Heart right ventricle (tissue), 16 donors: Measurements from ENCODE around the gene KCNIP1. TPM values are rescaled to one million over a fixed set of nuclear protein-coding genes. Genes with fewer than 3 reads are reported as not detected.
A peak's percentile ranks its signal among the peaks of the same experiment; 100 is the strongest.

Source experiments
- ATAC-seq, 8 donors: fragments of 200-7000 bp; cut with Tn5 transposase; one replicate each; pipeline ENCODE4 v1.9.1; 2020; ENCODE audit warnings: mild to moderate bottlenecking in 8 of 8, moderate library complexity in 8 of 8, moderate number of reproducible peaks in 1 of 8
- DNase-seq, 2 donors: peaks; one replicate each; pipeline ENCODE4 v3.0.0-alpha.2; 2020
- H3K27ac ChIP-seq, 10 donors: fragments of 200-600 bp; sonication (generic) in 2 of 10; one replicate each; pipeline versions ENCODE4 v1.5.0 to v1.8.0; 2020 to 2022; ENCODE audit warnings: mild to moderate bottlenecking in 3 of 10
- H3K27me3 ChIP-seq, 7 donors: fragments of 200-600 bp; one replicate each; pipeline ENCODE4 v1.8.0; 2021 to 2022; ENCODE audit warnings: mild to moderate bottlenecking in 2 of 7
- H3K36me3 ChIP-seq, 9 donors: fragments of 200-600 bp; sonication (generic) in 1 of 9; one replicate each; pipeline versions ENCODE4 v1.5.0 to v1.8.0; 2020 to 2022; ENCODE audit warnings: mild to moderate bottlenecking in 2 of 9
- H3K4me1 ChIP-seq, 9 donors: fragments of 200-600 bp; sonication (generic) in 1 of 9; one replicate each; pipeline versions ENCODE4 v1.5.0 to v1.8.0; 2020 to 2022; ENCODE audit warnings: mild to moderate bottlenecking in 4 of 9
- H3K4me3 ChIP-seq, 10 donors: fragments of 200-600 bp; sonication (generic) in 2 of 10; one replicate each; pipeline versions ENCODE4 v1.5.0 to v1.8.0; 2020 to 2022; ENCODE audit warnings: mild to moderate bottlenecking in 7 of 10, moderate library complexity in 2 of 10
- H3K9me3 ChIP-seq, 11 donors: fragments of 200-600 bp in 10 of 11; sonication (generic) in 2 of 11; one replicate each; pipeline versions ENCODE4 v1.5.0 to v1.8.0; 2013 to 2022; ENCODE audit warnings: mild to moderate bottlenecking in 2 of 11, control low read depth in 1 of 11, moderate library complexity in 1 of 11
- WGBS, 2 donors: extraction: QIAGEN DNeasy Blood & Tissue Kit; methylation state at CpG; one replicate each; pipeline ENCODE4 v1.1.7; 2013; ENCODE audit warnings: inconsistent platforms in 1 of 2; 5-methylcytosine and 5-hydroxymethylcytosine counted together
- intact Hi-C, 10 donors: fragments of 100-400 bp; cut with DNase I; formaldehyde crosslinking; loops; one replicate each; pipeline versions ENCODE4 v1.11.1 to v1.14.2; 2022
- polyA plus RNA-seq, 2 donors: library from polyadenylated mRNA; stranded (reverse); fragments of 200-250 nt; gene quantifications; one replicate each; pipeline ENCODE4 v1.2.3, GENCODE V29; 2013
- total RNA-seq, 10 donors: library from RNA; stranded (reverse); fragmentation: NEBNext Ultra II Directional in 3 of 10; extraction: Animal tissue kit (Norgen Biotek cat#: 25700) in 3 of 10; gene quantifications; one replicate each; pipeline versions ENCODE4 v1.2.1 to v1.2.4, GENCODE V29; 2021 to 2023
- TF ChIP-seq, protein P1 (sequence below), 9 donors: fragments of 200-600 bp; sonication (generic) in 2 of 9; IDR thresholded peaks; one replicate each; pipeline versions ENCODE4 v1.5.0 to v1.8.0; 2021 to 2022; ENCODE audit warnings: antibody characterized with exemption in 9 of 9, mild to moderate bottlenecking in 5 of 9, moderate library complexity in 1 of 9
- donor health status: Arrhythmogenic right ventricular cardiomyopathy.
- donor health status: ischemic (EF 13 %, LVEDD 7.1; RV severe dilation, severe dysfunction).
- donor health status: healthy with polysubstance abuse.
- donor health status: DM: no; HTN: yes; CAD: no.
- donor health status: DM: no; HTN: no; CAD: no.
- donor health status: ischemic (EF 25% LVEDD 6.9; RV normal size, moderate dysfunction).
- donor health status: ischemic (EF 25% LVEDD 5.7; RV mildly dilated, moderate dysfunction).
- donor health status: healthy.
- donor health status: DM: yes; HTN: yes; CAD: no.
- donor health status: Ischemic cardiomyopathy.
- donor health status: ischemic (EF 35%, LVEDD 5.7; RV mildly dilated, moderate dysfunction).
- donor health status: nonischemic (EF 11% LVEDD 7.7; RV severe dilation, severe dysfunction).
- donor health status: DM: yes; HTN: yes; CAD: no.
- donor health status: PGD.
- donor health status: ischemic (EF 29% LVEDD 5.4; RV normal size, mild dysfunction).
- donor health status: nonischemic (EF 23%, LVEDD 6.1; RV moderate dilation, normal function).

The KCNIP1 gene
- total and polyA plus RNA-seq, 12 donors = 0.06 to 0.67 (median 0.21) TPM; not detected in 7

DNA sequence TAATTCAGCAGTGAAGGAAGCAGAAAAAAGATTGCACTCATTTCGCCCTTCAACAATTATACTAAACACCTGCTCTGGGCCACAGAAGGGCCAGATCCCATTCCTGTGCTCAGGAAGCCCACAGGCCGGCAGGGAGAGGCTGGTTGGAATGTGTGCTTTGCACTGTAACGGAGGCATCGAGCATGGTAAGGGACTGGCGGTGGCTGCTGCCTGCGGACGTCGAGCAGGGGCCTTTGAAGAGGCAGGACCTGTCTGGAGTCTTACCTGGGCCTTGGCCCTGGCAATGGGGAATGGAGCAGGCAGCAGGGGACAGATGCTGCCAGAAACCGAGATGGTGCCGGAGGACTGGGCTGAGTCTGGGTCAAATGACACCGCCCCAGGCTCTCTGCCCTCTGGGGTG lies 97.8 kb downstream of the KCNIP1 start:
- WGBS, 2 donors = 92 to 93% methylated on average over 11 of the region's 11 CpGs
- DNase-seq (no peak), ATAC-seq (no peak)
- TF ChIP-seq, protein P1, sequence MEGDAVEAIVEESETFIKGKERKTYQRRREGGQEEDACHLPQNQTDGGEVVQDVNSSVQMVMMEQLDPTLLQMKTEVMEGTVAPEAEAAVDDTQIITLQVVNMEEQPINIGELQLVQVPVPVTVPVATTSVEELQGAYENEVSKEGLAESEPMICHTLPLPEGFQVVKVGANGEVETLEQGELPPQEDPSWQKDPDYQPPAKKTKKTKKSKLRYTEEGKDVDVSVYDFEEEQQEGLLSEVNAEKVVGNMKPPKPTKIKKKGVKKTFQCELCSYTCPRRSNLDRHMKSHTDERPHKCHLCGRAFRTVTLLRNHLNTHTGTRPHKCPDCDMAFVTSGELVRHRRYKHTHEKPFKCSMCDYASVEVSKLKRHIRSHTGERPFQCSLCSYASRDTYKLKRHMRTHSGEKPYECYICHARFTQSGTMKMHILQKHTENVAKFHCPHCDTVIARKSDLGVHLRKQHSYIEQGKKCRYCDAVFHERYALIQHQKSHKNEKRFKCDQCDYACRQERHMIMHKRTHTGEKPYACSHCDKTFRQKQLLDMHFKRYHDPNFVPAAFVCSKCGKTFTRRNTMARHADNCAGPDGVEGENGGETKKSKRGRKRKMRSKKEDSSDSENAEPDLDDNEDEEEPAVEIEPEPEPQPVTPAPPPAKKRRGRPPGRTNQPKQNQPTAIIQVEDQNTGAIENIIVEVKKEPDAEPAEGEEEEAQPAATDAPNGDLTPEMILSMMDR (IDR thresholded peaks at IDR 0.05) = no peak
- intact Hi-C loops = no loop called here
- no peaks in the 10 kb centered on the region for H3K36me3 ChIP-seq
- peaks cover 0 to 5% (median 0%) of the 10 kb centered on the region in 7 donors for H3K27me3 ChIP-seq
- no peaks in the 10 kb centered on the region for H3K9me3 ChIP-seq
- no peak overlapping the region for H3K4me3 ChIP-seq
- H3K4me1 ChIP-seq = peaks cover 0 to 20% (median 15%) of the 10 kb centered on the region in 9 donors
- no peak overlapping the region for H3K27ac ChIP-seq

DNA sequence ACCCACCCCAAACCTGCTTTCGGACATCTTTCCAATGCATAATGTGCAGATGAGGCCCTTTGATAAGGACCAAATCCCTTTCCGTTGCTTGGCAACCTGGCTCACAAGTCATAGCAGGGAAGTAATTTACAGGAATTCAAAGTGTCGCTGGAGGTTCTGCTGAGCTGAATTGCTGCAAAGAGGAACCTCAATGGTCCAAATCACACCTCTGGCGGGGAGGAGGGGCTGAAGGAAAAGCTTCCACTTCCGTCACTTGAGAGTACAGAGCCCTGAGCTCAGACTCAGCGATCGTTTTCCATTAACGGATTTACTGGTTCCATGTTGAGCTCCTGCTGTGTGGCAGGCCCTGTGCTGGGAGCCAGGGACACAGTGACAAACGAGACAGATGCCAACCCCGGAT lies 99.3 kb downstream of the KCNIP1 start:
- Histone ChIP-seq H3K27me3 (peaks cover 0 to 5% (median 0%) of the 10 kb centered on the region in 7 donors), H3K4me3 (no peak overlapping the region), H3K4me1 (peaks cover 0 to 9% (median 5%) of the 10 kb centered on the region in 9 donors), H3K36me3 (no peaks in the 10 kb centered on the region), H3K27ac (no peak overlapping the region), H3K9me3 (no peaks in the 10 kb centered on the region)
- TF ChIP-seq, protein P1 (IDR thresholded peaks at IDR 0.05) = no peak
- ATAC-seq (no peak), DNase-seq (no peak)
- 84 to 86% methylated on average over 10 of the region's 10 CpGs for WGBS, 2 donors
- intact Hi-C loops = no loop called here

DNA sequence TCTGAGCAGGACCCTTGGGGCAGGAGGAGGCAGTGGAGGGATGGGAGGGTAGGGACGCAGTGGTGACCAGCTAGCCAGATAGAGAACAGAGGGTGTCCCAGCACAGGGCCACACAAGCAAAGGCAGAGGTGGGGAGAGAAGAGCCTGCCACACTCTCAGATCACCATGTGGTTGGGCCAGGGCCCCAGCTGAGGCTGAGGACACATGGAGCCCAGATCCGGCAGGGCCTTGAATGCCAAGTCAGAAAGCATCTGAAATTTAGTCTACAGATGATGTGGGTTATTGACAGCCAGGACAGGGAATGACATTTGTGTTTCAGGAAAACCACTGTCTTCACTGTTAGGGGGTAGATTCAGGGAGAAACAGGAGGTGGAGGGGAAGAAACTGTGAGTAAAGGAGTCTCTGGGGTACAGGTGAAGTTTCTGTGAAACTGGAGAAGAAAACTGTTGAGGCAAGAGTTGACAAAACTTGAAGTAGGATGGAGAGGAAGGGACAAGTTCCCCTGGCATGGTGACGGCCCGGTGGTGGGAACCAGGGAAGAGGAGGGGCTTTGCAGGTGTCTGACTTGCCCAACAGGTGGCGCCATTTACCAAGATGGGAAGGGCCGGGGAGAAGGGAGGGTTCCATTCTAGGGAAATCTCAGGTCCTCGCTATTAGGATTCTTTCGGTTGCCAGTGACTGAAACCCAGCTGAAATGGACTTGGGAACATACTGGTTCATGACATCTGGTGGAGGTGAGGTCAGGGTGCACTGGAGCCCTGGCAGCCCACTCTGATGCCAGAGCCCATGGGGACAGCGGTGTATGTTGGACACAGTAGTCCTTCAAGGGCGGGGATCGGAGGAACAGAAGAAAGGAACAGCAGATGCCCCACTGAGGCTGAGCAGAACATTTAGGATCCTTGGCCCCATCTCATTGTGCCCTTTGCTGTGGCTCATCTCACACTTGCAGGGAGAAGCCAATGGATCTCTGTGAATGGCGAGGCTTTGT lies 100.1 kb downstream of the KCNIP1 start:
- ATAC-seq (peak in 7 of 8 donors; percentile 39 to 68 (median 62)), DNase-seq (peak; percentile 38 to 53)
- Histone ChIP-seq H3K36me3 (no peaks in the 10 kb centered on the region), H3K27ac (no peak overlapping the region), H3K4me1 (peaks cover 0 to 3% (median 0%) of the 10 kb centered on the region in 9 donors), H3K4me3 (no peak overlapping the region), H3K27me3 (peaks cover 0 to 8% (median 0%) of the 10 kb centered on the region in 7 donors), H3K9me3 (no peaks in the 10 kb centered on the region)
- TF ChIP-seq, protein P1 (IDR thresholded peaks at IDR 0.05) = peak; percentile 30 to 71 (median 64)
- intact Hi-C loops = loop anchor here in 2 of 10 donors (1.0 kb wide), 1 partner anchor 29 kb away; no protein-coding TSS in a partner anchor
- WGBS, 2 donors = 58% methylated on average over 12 of the region's 12 CpGs

DNA sequence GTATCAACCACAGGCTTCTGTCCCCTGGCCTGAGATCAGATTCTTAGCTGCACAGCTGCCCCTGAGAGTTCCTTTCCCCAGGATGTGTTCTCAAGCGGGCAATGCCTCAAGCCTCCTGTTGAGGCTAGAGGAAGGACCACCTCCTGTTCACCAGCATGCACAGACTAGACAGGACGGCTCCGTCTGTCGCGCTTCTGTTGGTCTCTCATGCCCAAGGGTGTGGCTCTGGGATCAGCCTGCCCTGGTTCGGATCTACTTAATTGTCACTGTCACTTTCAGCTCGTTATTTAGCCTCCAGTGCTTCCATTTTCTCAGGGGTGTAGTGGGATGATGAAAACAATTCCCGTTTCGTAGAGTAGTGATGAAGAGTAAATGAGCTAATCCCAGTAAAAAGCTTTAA lies 103.1 kb downstream of the KCNIP1 start:
- DNase-seq = no peak
- ATAC-seq = no peak
- intact Hi-C loops = no loop called here
- no peak overlapping the region for H3K4me3 ChIP-seq
- H3K4me1 ChIP-seq = no peaks in the 10 kb centered on the region
- WGBS, 2 donors = 80 to 82% methylated on average over 9 of the region's 9 CpGs
- no peak overlapping the region for H3K27ac ChIP-seq
- no peaks in the 10 kb centered on the region for H3K9me3 ChIP-seq
- H3K27me3 ChIP-seq = peaks cover 0 to 5% (median 0%) of the 10 kb centered on the region in 7 donors
- TF ChIP-seq, protein P1 (IDR thresholded peaks at IDR 0.05) = no peak
- no peaks in the 10 kb centered on the region for H3K36me3 ChIP-seq
